OCI-LY7 (cell line): ENCODE results near the gene CCL13. TPM values are rescaled to one million over a fixed set of nuclear protein-coding genes. Genes with fewer than 3 reads are reported as not detected.

Experiments
- BruUV-seq: library from RNA; stranded (reverse); fragments of 400-500 nt; replicated peaks from 2 replicates; lab custom pipeline; 2021; lab: Mats Ljungman, UMichigan
- CTCF ChIA-PET: fragments of 300-600 bp; sonication (Branson Sonifier 250); formaldehyde crosslinking; loops from one replicate; lab custom pipeline; 2022; ENCODE audit warnings: antibody characterized with exemption; ENCODE audit not compliant: unreplicated experiment; lab: Charles Lee
- POLR2A ChIA-PET: fragments of 300-600 bp; sonication (Branson Sonifier 250); formaldehyde crosslinking; loops from one replicate; lab custom pipeline; 2022; ENCODE audit warnings: antibody characterized with exemption; lab: Charles Lee
- DNase-seq: peaks from one replicate; pipeline ENCODE4 v3.0.0-alpha.2; 2015; ENCODE audit warnings: low spot score
- H2AFZ ChIP-seq: fragments of 200-600 bp; sonication (generic), shearing (Covaris generic); 2 replicates; pipeline ENCODE4 v1.6.1; 2014; ENCODE audit warnings: mild to moderate bottlenecking, antibody characterized with exemption, low read length, moderate library complexity
- H3K27ac ChIP-seq: fragments of 200-600 bp; sonication (generic); 2 replicates; pipeline ENCODE4 v1.5.1; 2014; ENCODE audit warnings: mixed run types, low read depth, mild to moderate bottlenecking, moderate library complexity, low read length, inconsistent platforms; ENCODE audit not compliant: poor library complexity, severe bottlenecking
- H3K36me3 ChIP-seq: fragments of 200-600 bp; sonication (generic); 2 replicates; pipeline ENCODE4 v1.6.1; 2014; ENCODE audit warnings: mild to moderate bottlenecking, antibody characterized with exemption, low read length, moderate library complexity, mixed read lengths; ENCODE audit not compliant: insufficient read depth
- H3K4me1 ChIP-seq: fragments of 200-600 bp; sonication (generic); 2 replicates; pipeline ENCODE4 v1.5.1; 2014; ENCODE audit warnings: mild to moderate bottlenecking, low read length; ENCODE audit not compliant: insufficient read depth, poor library complexity, severe bottlenecking
- H3K4me2 ChIP-seq: fragments of 200-600 bp; sonication (generic); 2 replicates; pipeline ENCODE4 v1.6.1; 2014; ENCODE audit warnings: mild to moderate bottlenecking, low read length
- H3K4me3 ChIP-seq: fragments of 200-600 bp; sonication (generic); 2 replicates; pipeline ENCODE4 v1.5.1; 2014; ENCODE audit warnings: mild to moderate bottlenecking, low read depth, low read length; ENCODE audit not compliant: poor library complexity, severe bottlenecking
- H3K79me2 ChIP-seq: fragments of 200-600 bp; sonication (generic); 2 replicates; pipeline ENCODE4 v1.6.1; 2016; ENCODE audit warnings: low read depth, mild to moderate bottlenecking, low read length, moderate library complexity, mixed read lengths; ENCODE audit not compliant: insufficient read depth
- H3K9me2 ChIP-seq: fragments of 200-600 bp; sonication (generic); 2 replicates; pipeline ENCODE4 v1.6.1; 2016; ENCODE audit warnings: mild to moderate bottlenecking, low read length, mixed read lengths; ENCODE audit not compliant: insufficient read depth
- H3K9me3 ChIP-seq: fragments of 200-600 bp; sonication (generic); 2 replicates; pipeline ENCODE4 v1.6.1; 2014; ENCODE audit warnings: mild to moderate bottlenecking, mixed run types, low read length, mixed read lengths
- H4K20me1 ChIP-seq: fragments of 200-600 bp; sonication (generic); 2 replicates; pipeline ENCODE4 v1.6.1; 2014; ENCODE audit warnings: mild to moderate bottlenecking, antibody characterized with exemption, low read length, moderate library complexity, mixed read lengths; ENCODE audit not compliant: insufficient read depth
- CTCF ChIP-seq: fragments of 200-600 bp; sonication (generic); conservative IDR thresholded peaks from 2 replicates; pipeline ENCODE4 v1.5.1; 2014; ENCODE audit warnings: mild to moderate bottlenecking, antibody characterized with exemption, low read length, moderate library complexity, mixed read lengths
- EZH2phosphoT487 ChIP-seq: fragments of 200-600 bp; sonication (generic); IDR thresholded peaks from 2 replicates; pipeline ENCODE4 v1.6.1; 2018; ENCODE audit warnings: low read depth, borderline replicate concordance, mild to moderate bottlenecking, mixed run types, antibody characterized with exemption, low read length, moderate library complexity, mixed read lengths
- intact Hi-C: fragments of 100-400 bp; cut with micrococcal nuclease; formaldehyde crosslinking; loops from one replicate; pipeline ENCODE4 v1.10.0; 2022; ENCODE audit not compliant: unreplicated experiment
- total RNA-seq, 2 experiments: library from RNA; depleted of rRNA in 1 of 2; stranded (reverse); fragments of >200 nt in 1 of 2; shearing (Covaris generic) in 1 of 2; gene quantifications; 2 replicates each; pipeline ENCODE4 v1.2.3, GENCODE V29; 2014 to 2022

The CCL13 gene
- total RNA-seq, 2 experiments from 2014 or later, result not detected

- no peak for DNase-seq
- Histone ChIP-seq H3K4me1 (no peaks in the 10 kb centered on the region), H3K9me3 (no peaks in the 10 kb centered on the region), H3K36me3 (no peaks in the 10 kb centered on the region), H2AFZ (no peak overlapping the region), H3K27ac (no peak overlapping the region), H3K9me2 (no peaks in the 10 kb centered on the region), H4K20me1 (no peaks in the 10 kb centered on the region), H3K4me2 (no peak overlapping the region), H3K4me3 (no peak overlapping the region), H3K79me2 (no peaks in the 10 kb centered on the region)
- intact Hi-C loops, result loop anchor here (10.0 kb wide), 1 partner anchor 74 kb away; no protein-coding TSS in a partner anchor
- CTCF ChIA-PET, result no interaction called here
- TF ChIP-seq CTCF (no peak), EZH2phosphoT487 (no peak)
- POLR2A ChIA-PET, result interaction anchor here (0.7 kb wide), 1 partner anchor 10 kb away, joined by 3 read pairs; no protein-coding TSS in a partner anchor
- BruUV-seq, result no TSS peak
These were observed 17.0 kb upstream of the CCL13 start for GRCh38 chr17:34339138-34339770.

- H3K79me2 ChIP-seq, result no peaks in the 10 kb centered on the region
- no peaks in the 10 kb centered on the region for H3K36me3 ChIP-seq
- no peaks in the 10 kb centered on the region for H3K4me1 ChIP-seq
- no peak overlapping the region for H3K4me2 ChIP-seq
- intact Hi-C loops, result no loop called here
- no peaks in the 10 kb centered on the region for H4K20me1 ChIP-seq
- CTCF ChIA-PET, result no interaction called here
- H3K9me3 ChIP-seq, result no peaks in the 10 kb centered on the region
- H3K4me3 ChIP-seq, result no peak overlapping the region
- H2AFZ ChIP-seq, result no peak overlapping the region
- DNase-seq, result no peak
- TF ChIP-seq CTCF (no peak), EZH2phosphoT487 (no peak)
- no TSS peak for BruUV-seq
- H3K27ac ChIP-seq, result no peak overlapping the region
- no peaks in the 10 kb centered on the region for H3K9me2 ChIP-seq
- POLR2A ChIA-PET, result no interaction called here
These were observed 14.4 kb upstream of the CCL13 start for GRCh38 chr17:34341916-34342315.

GRCh38 chr17:34347063-34347462 lies 9.2 kb upstream of the CCL13 start:
- no TSS peak for BruUV-seq
- H3K36me3 ChIP-seq, result no peaks in the 10 kb centered on the region
- ChIA-PET POLR2A (no interaction called here), CTCF (no interaction called here)
- no peak overlapping the region for H2AFZ ChIP-seq
- intact Hi-C loops, result no loop called here
- TF ChIP-seq EZH2phosphoT487 (no peak), CTCF (no peak)
- H3K9me3 ChIP-seq, result no peaks in the 10 kb centered on the region
- no peak overlapping the region for H3K4me3 ChIP-seq
- H3K27ac ChIP-seq, result no peak overlapping the region
- no peaks in the 10 kb centered on the region for H3K4me1 ChIP-seq
- no peaks in the 10 kb centered on the region for H3K79me2 ChIP-seq
- no peak overlapping the region for H3K4me2 ChIP-seq
- no peaks in the 10 kb centered on the region for H3K9me2 ChIP-seq
- DNase-seq, result no peak
- no peaks in the 10 kb centered on the region for H4K20me1 ChIP-seq
